ENCODE data around the gene ASPRV1. TPM values are rescaled to one million over a fixed set of nuclear protein-coding genes. Genes with fewer than 3 reads are reported as not detected.

Gene ASPRV1
- polyA plus RNA-seq, 1 donor (not counting 4 experiments of a cell fraction or from before 2014, with no cell fraction given) = 1.5 TPM

DNA sequence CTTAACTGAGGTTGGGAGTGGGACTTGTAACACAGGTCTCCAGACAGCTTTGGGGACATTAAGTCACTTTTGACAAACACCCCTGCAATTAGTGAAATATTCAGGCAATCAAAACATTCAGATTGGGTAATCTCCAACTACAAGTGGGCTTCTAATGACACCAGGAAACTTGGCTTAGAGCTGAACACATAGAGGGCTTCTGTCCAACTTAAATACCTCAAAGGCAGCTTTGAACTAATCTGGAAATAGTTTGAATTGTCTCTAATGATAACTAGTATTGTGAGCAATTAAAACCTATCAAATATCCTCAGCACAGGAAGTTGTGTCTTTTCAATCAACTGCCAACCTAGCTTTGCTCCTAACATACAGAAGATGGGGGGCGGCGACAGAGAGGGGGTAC, 5.1 kb upstream of the ASPRV1 start:
- H3K79me2 ChIP-seq (ENCODE audit: control insufficient read depth, insufficient read depth, low read length) = no peaks in the 10 kb centered on the region
- H3K4me3 ChIP-seq (ENCODE audit: control insufficient read depth in 2 of 3, extremely low read depth in 1 of 3, insufficient read depth in 2 of 3, low read depth in 1 of 3, low read length in 3 of 3) = no peak overlapping the region
- FAIRE-seq (no peak), DNase-seq (ENCODE audit: low read depth, low spot score) (no peak)
- dilution Hi-C loops (cut with MboI; ENCODE audit: extremely low pct_ligation_motif_present, low sequenced_read_pairs) = no loop called here
- no peaks in the 10 kb centered on the region for H3K36me3 ChIP-seq (ENCODE audit: control insufficient read depth in 2 of 2, extremely low read depth in 1 of 2, insufficient read depth in 2 of 2, low read length in 2 of 2)
- no peak overlapping the region for H3K4me2 ChIP-seq (ENCODE audit: control insufficient read depth, extremely low read depth, insufficient read depth, low read depth, low read length)
- no peak overlapping the region for H3K27ac ChIP-seq (ENCODE audit: control insufficient read depth, insufficient read depth, low read length)
- no peak overlapping the region for H2AFZ ChIP-seq (ENCODE audit: control insufficient read depth, low read length)
- H3K9me1 ChIP-seq (ENCODE audit: control insufficient read depth, extremely low read depth, insufficient read depth, low read length) = no peaks in the 10 kb centered on the region
- TF ChIP-seq EZH2 (IDR thresholded peaks at IDR 0.05; ENCODE audit: low read length) = no peak
- TF ChIP-seq, protein P1, sequence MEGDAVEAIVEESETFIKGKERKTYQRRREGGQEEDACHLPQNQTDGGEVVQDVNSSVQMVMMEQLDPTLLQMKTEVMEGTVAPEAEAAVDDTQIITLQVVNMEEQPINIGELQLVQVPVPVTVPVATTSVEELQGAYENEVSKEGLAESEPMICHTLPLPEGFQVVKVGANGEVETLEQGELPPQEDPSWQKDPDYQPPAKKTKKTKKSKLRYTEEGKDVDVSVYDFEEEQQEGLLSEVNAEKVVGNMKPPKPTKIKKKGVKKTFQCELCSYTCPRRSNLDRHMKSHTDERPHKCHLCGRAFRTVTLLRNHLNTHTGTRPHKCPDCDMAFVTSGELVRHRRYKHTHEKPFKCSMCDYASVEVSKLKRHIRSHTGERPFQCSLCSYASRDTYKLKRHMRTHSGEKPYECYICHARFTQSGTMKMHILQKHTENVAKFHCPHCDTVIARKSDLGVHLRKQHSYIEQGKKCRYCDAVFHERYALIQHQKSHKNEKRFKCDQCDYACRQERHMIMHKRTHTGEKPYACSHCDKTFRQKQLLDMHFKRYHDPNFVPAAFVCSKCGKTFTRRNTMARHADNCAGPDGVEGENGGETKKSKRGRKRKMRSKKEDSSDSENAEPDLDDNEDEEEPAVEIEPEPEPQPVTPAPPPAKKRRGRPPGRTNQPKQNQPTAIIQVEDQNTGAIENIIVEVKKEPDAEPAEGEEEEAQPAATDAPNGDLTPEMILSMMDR (optimal IDR thresholded peaks at IDR 0.05 in 1 of 3, IDR thresholded peaks at IDR 0.05 in 1 of 3, conservative IDR thresholded peaks at IDR 0.05 in 1 of 3; ENCODE audit: extremely low read depth in 1 of 3, insufficient read depth in 2 of 3, low read length in 3 of 3) = no peak
- peaks cover 12% of the 10 kb centered on the region for H3K4me1 ChIP-seq (ENCODE audit: control insufficient read depth, extremely low read depth, insufficient read depth, low read length)
- no peaks in the 10 kb centered on the region for H4K20me1 ChIP-seq (ENCODE audit: control insufficient read depth, extremely low read depth, insufficient read depth, low read length)
- H3K9ac ChIP-seq (ENCODE audit: control insufficient read depth, extremely low read depth, insufficient read depth, low read length) = no peak overlapping the region
- H3K9me3 ChIP-seq (ENCODE audit: control insufficient read depth, low read depth, low read length) = no peaks in the 10 kb centered on the region
- H3K27me3 ChIP-seq (ENCODE audit: control insufficient read depth, extremely low read depth, insufficient read depth, low read length) = no peaks in the 10 kb centered on the region

DNA sequence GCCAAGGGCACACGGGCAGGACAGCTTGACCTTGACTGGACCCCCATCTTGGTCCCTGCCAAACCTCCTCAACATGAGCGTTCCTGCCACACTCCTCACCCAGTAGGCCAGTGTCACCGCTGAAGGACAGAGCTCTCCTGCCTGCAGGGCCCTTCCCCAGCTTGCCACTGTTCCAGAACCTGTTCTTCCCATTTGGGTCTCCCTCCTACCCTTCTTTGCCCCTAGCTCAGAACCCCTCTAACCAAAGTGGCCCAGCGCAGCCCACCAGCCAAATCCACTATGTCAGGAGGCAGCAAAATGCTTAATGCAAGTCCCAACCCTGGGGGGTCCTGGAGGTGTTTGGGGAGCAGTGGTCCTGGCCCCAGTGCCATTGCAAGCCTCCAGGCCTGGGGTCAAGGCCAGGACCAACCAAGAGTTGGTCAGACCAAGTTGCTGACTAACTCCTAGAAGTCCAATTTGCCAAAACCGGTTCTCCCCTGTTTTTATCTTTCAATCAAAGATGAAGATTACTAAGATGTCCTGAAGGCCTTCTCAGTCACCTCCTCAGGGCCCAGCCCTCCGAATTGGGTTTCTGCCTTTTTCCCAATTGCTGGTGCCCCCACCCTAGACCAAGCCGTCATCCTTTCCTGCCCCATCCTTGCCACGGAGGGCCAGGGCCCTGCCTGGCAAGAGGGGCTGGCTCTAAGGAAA, 4.5 kb upstream of the ASPRV1 start:
- TF ChIP-seq EZH2 (IDR thresholded peaks at IDR 0.05; ENCODE audit: low read length) = no peak
- TF ChIP-seq, protein P1 (optimal IDR thresholded peaks at IDR 0.05 in 1 of 3, IDR thresholded peaks at IDR 0.05 in 1 of 3, conservative IDR thresholded peaks at IDR 0.05 in 1 of 3; ENCODE audit: extremely low read depth in 1 of 3, insufficient read depth in 2 of 3, low read length in 3 of 3) = no peak
- Histone ChIP-seq H3K9me1 (ENCODE audit: control insufficient read depth, extremely low read depth, insufficient read depth, low read length) (no peaks in the 10 kb centered on the region), H3K4me2 (ENCODE audit: control insufficient read depth, extremely low read depth, insufficient read depth, low read depth, low read length) (no peak overlapping the region), H3K4me1 (ENCODE audit: control insufficient read depth, extremely low read depth, insufficient read depth, low read length) (peaks cover 12% of the 10 kb centered on the region), H3K4me3 (ENCODE audit: control insufficient read depth in 2 of 3, extremely low read depth in 1 of 3, insufficient read depth in 2 of 3, low read depth in 1 of 3, low read length in 3 of 3) (no peak overlapping the region), H3K36me3 (ENCODE audit: control insufficient read depth in 2 of 2, extremely low read depth in 1 of 2, insufficient read depth in 2 of 2, low read length in 2 of 2) (no peaks in the 10 kb centered on the region), H3K27ac (ENCODE audit: control insufficient read depth, insufficient read depth, low read length) (no peak overlapping the region), H3K79me2 (ENCODE audit: control insufficient read depth, insufficient read depth, low read length) (no peaks in the 10 kb centered on the region), H3K27me3 (ENCODE audit: control insufficient read depth, extremely low read depth, insufficient read depth, low read length) (no peaks in the 10 kb centered on the region), H2AFZ (ENCODE audit: control insufficient read depth, low read length) (no peak overlapping the region), H4K20me1 (ENCODE audit: control insufficient read depth, extremely low read depth, insufficient read depth, low read length) (no peaks in the 10 kb centered on the region), H3K9ac (ENCODE audit: control insufficient read depth, extremely low read depth, insufficient read depth, low read length) (no peak overlapping the region), H3K9me3 (ENCODE audit: control insufficient read depth, low read depth, low read length) (no peaks in the 10 kb centered on the region)
- DNase-seq (ENCODE audit: low read depth, low spot score) = no peak
- FAIRE-seq = no peak
- dilution Hi-C loops (cut with MboI; ENCODE audit: extremely low pct_ligation_motif_present, low sequenced_read_pairs) = no loop called here
